MM.1S (cell line): ENCODE data around the gene PSD2.

ENCODE experiments used
- CTCF ChIP-seq: fragments of 300-600 bp; sonication (generic); IDR thresholded peaks from 2 replicates; pipeline ENCODE4 v1.5.1; 2016; ENCODE audit warnings: antibody characterized with exemption, low read length, mixed read lengths
- EZH2 ChIP-seq: fragments of 300-600 bp; sonication (generic); optimal IDR thresholded peaks from 2 replicates; pipeline ENCODE3; 2017; ENCODE audit warnings: low read depth, mild to moderate bottlenecking, antibody characterized with exemption, low read length, mixed read lengths
- EZH2phosphoT487 ChIP-seq: fragments of 300-600 bp; sonication (generic); IDR thresholded peaks from 2 replicates; pipeline ENCODE4 v1.6.1; 2018; ENCODE audit warnings: antibody characterized with exemption, low read length

GRCh38 chr5:139847091-139847490 is 51.5 kb downstream of the PSD2 start:
- TF ChIP-seq CTCF (no peak), EZH2 (no peak), EZH2phosphoT487 (no peak)
